ENCODE measurements around the gene FBXO9. TPM values are rescaled to one million over a fixed set of nuclear protein-coding genes. Genes with fewer than 3 reads are reported as not detected.

FBXO9 gene
- polyA plus RNA-seq, 1 of the 3 experiments (the other 2 are of a cell fraction): 61.9 TPM

- TF ChIP-seq MXI1 (IDR thresholded peaks at IDR 0.05; ENCODE audit: low read depth, low read length) (no peak), TCF12 (IDR thresholded peaks at IDR 0.05) (no peak), TEAD4 (IDR thresholded peaks at IDR 0.05; ENCODE audit: borderline replicate concordance, insufficient read depth) (no peak), ELF1 (IDR thresholded peaks at IDR 0.05) (no peak), NRF1 (IDR thresholded peaks at IDR 0.05; ENCODE audit: low read depth, low read length) (no peak), RAD21 (IDR thresholded peaks at IDR 0.05; ENCODE audit: low read length) (no peak), EZH2phosphoT487 (IDR thresholded peaks at IDR 0.05; ENCODE audit: borderline replicate concordance, low read depth) (no peak), RCOR1 (IDR thresholded peaks at IDR 0.05; ENCODE audit: low read length) (no peak)
- H3K4me1 ChIP-seq (ENCODE audit: control insufficient read depth in 1 of 2, insufficient read depth in 2 of 2, low read depth in 1 of 2, low read length in 1 of 2): no peaks in the 10 kb centered on the region
- DNase-seq: no peak
- H2AFZ ChIP-seq (ENCODE audit: low read depth): no peak overlapping the region
- no peaks in the 10 kb centered on the region for H3F3A ChIP-seq (replicated peaks; ENCODE audit: insufficient read depth)
- no peak overlapping the region for H3K9ac ChIP-seq
- ChIA-PET CTCF (interaction anchor here (1.4 kb wide), 1 partner anchor 18 kb away, joined by 3 read pairs; no protein-coding TSS in a partner anchor), POLR2A (no interaction called here)
- H3K9me3 ChIP-seq: no peaks in the 10 kb centered on the region
- H3K9me2 ChIP-seq: no peaks in the 10 kb centered on the region
- no peak overlapping the region for H3K4me3 ChIP-seq (ENCODE audit: low read depth in 2 of 2, low read length in 1 of 2)
- H3K4me2 ChIP-seq: no peak overlapping the region
- peaks cover 72 to 81% of the 10 kb centered on the region in 2 experiments for H3K36me3 ChIP-seq (replicated peaks in 1 of 2; ENCODE audit: control insufficient read depth in 1 of 2, insufficient read depth in 2 of 2, low read length in 1 of 2)
- H4K20me1 ChIP-seq (ENCODE audit: insufficient read depth): no peaks in the 10 kb centered on the region
- H3K79me2 ChIP-seq (ENCODE audit: insufficient read depth): no peaks in the 10 kb centered on the region
- H3K27me3 ChIP-seq (ENCODE audit: insufficient read depth): no peaks in the 10 kb centered on the region
- no peak overlapping the region for H3K27ac ChIP-seq (ENCODE audit: low read depth in 2 of 2, low read length in 1 of 2)
- 75% methylated on average over 1 of the region's 1 CpG for WGBS (ENCODE audit: low lambda C conversion rate)
These were observed 30.5 kb downstream of the FBXO9 start for GRCh38 chr6:53095716-53096115.

- H3K9me3 ChIP-seq: no peaks in the 10 kb centered on the region
- H2AFZ ChIP-seq (ENCODE audit: low read depth): no peak overlapping the region
- H3K9ac ChIP-seq: no peak overlapping the region
- ChIA-PET POLR2A (no interaction called here), CTCF (interaction anchor here (0.6 kb wide), 1 partner anchor 14 kb away, joined by 3 read pairs; no protein-coding TSS in a partner anchor)
- no peak for TF ChIP-seq RAD21 (IDR thresholded peaks at IDR 0.05; ENCODE audit: low read length)
- TF ChIP-seq REST (IDR thresholded peaks at IDR 0.05; ENCODE audit: low read depth, low read length): no peak
- TF ChIP-seq MXI1 (IDR thresholded peaks at IDR 0.05; ENCODE audit: low read depth, low read length): no peak
- no peak for TF ChIP-seq TAF1 (IDR thresholded peaks at IDR 0.05; ENCODE audit: borderline replicate concordance, low read depth, low read length)
- no peaks in the 10 kb centered on the region for H3K27me3 ChIP-seq (ENCODE audit: insufficient read depth)
- no peaks in the 10 kb centered on the region for H4K20me1 ChIP-seq (ENCODE audit: insufficient read depth)
- 7% methylated on average over 2 of the region's 2 CpGs for WGBS (ENCODE audit: low lambda C conversion rate)
- H3F3A ChIP-seq (replicated peaks; ENCODE audit: insufficient read depth): no peaks in the 10 kb centered on the region
- H3K36me3 ChIP-seq (replicated peaks in 1 of 2; ENCODE audit: control insufficient read depth in 1 of 2, insufficient read depth in 2 of 2, low read length in 1 of 2): peaks cover 52 to 63% of the 10 kb centered on the region in 2 experiments
- H3K9me2 ChIP-seq: no peaks in the 10 kb centered on the region
- no peak overlapping the region for H3K27ac ChIP-seq (ENCODE audit: low read depth in 2 of 2, low read length in 1 of 2)
- no peaks in the 10 kb centered on the region for H3K4me1 ChIP-seq (ENCODE audit: control insufficient read depth in 1 of 2, insufficient read depth in 2 of 2, low read depth in 1 of 2, low read length in 1 of 2)
- DNase-seq: no peak
- no peak overlapping the region for H3K4me3 ChIP-seq (ENCODE audit: low read depth in 2 of 2, low read length in 1 of 2)
- H3K79me2 ChIP-seq (ENCODE audit: insufficient read depth): no peaks in the 10 kb centered on the region
- H3K4me2 ChIP-seq: no peak overlapping the region
These were observed 35.4 kb downstream of the FBXO9 start for GRCh38 chr6:53100561-53100960.

Data from SK-N-SH (cell line).